ENCODE measurements around the gene PABPC5. TPM values are rescaled to one million over a fixed set of nuclear protein-coding genes. Genes with fewer than 3 reads are reported as not detected.

PABPC5 gene
- not detected for total RNA-seq

DNA sequence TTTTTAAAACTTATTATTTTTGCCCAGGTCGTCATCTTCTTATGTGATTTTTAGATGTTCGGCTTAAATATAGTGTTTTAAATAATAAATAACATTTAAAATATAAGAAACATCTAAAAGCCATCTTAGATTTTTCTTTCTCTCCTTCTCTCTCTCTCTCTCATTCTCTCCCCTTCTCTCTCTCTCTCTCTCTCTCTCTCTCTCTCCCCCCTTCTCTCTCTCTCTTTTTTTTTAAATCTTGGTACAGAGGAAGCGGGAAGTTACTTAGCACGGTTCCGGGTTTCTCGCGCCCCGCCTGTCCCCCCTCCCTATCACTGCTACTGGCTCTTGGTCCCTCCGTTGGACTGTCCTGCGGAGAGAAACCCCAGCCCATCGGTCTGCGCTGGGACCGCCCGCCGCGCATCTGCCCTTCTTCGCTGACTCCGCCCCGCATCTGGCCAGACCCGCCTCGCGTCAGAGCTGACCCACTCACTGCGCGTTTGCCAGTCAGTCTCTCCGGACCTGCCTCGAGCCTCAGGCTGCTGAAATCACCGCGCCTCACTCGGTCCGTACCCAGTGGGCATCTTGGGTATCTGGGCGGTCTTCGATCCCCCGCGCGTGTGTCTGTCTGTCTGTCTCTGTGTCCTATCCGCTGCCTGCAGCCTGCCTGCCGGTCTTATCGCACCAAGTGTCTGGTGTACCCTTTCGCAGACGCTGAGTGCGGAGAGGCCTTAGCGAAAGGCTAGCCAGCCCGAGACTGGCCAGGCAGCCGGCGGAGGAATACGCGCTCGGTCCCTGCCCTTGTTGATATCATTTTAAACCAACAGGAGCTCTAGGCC is at the start of gene PABPC5:
Gene PABPC5 (plus strand): TSS at position 489 of the 818 bp plus-strand sequence. CDS start 739 bp downstream, outside the sequence.
- Mint-ChIP-seq H3K4me3 (no peak within 1 kb of the TSS), H3K9me3 (no peaks in the 10 kb centered on the region), H3K27ac (no peak within 1 kb of the TSS), H3K36me3 (ENCODE audit: low read depth) (no peaks in the 10 kb centered on the region), H3K4me1 (no peaks in the 10 kb centered on the region), H3K27me3 (no peaks in the 10 kb centered on the region)
- DNase-seq, result no peak
- CTCF ChIA-PET, result no interaction called here
- POLR2A ChIA-PET, result no interaction called here

DNA sequence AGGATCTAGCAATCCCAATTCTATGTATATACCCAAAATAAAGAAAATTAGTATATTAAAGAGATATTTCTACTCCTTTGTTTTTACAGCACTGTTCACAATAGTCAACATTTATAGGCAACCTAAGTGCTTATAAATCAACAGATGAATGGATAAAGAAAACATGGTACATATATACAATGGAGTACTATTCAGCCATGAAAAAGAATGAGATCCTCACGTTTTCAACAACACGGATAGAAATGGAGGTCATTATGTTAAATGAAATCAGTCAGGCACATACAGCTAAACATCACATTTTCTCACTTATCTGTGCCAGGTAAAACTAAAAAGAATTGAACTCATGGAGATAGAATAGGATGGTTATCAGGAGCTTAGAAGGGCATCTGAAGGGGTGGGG is 45.6 kb upstream of the PABPC5 start:
- H3K27me3 Mint-ChIP-seq, result no peaks in the 10 kb centered on the region
- no peak overlapping the region for H3K27ac Mint-ChIP-seq
- ChIA-PET CTCF (no interaction called here), POLR2A (no interaction called here)
- H3K4me1 Mint-ChIP-seq, result no peaks in the 10 kb centered on the region
- no peak for DNase-seq
- no peaks in the 10 kb centered on the region for H3K36me3 Mint-ChIP-seq (ENCODE audit: low read depth)
- no peak overlapping the region for H3K4me3 Mint-ChIP-seq
- H3K9me3 Mint-ChIP-seq, result no peaks in the 10 kb centered on the region

DNA sequence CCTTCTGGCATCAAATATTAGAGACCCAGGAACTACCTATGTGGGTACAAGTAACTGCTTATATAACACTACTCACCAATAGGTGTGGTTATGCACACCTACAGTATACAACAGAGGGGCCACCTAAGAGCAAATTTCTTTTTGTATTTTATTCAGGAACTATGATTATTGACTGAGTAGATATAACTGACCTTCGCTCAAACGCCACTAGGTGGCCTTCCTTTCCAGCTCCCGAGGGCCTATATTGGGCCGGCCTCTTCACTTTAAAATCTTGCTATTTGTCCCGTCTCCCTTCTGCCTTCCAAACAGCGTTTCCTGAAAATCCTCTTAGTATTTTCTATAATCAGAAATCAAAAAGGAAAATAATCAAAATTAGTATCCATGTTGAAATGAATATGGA is 19.9 kb upstream of the PABPC5 start:
- Mint-ChIP-seq H3K27me3 (no peaks in the 10 kb centered on the region), H3K36me3 (ENCODE audit: low read depth) (no peaks in the 10 kb centered on the region), H3K27ac (no peak overlapping the region), H3K4me3 (no peak overlapping the region), H3K4me1 (no peaks in the 10 kb centered on the region), H3K9me3 (no peaks in the 10 kb centered on the region)
- POLR2A ChIA-PET, result no interaction called here
- no peak for DNase-seq
- CTCF ChIA-PET, result no interaction called here

DNA sequence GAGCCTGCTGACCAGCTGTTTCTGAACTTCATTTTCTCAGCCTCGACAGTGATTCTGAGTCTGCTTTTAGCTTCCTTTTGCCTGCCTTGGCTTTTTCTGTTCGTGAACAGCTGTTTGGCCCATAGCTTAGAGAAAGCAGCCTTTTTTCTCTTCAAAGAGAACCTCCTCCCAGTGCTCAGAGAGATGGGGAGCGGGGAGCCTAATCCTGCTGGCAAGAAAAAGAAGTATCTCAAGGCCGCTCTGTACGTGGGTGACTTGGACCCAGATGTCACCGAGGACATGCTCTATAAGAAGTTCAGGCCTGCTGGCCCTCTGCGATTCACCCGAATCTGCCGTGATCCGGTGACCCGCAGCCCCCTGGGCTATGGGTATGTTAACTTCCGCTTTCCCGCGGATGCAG is 756 bp downstream of the PABPC5 start:
- Mint-ChIP-seq H3K4me3 (no peak overlapping the region), H3K9me3 (no peaks in the 10 kb centered on the region), H3K36me3 (ENCODE audit: low read depth) (no peaks in the 10 kb centered on the region), H3K4me1 (no peaks in the 10 kb centered on the region), H3K27ac (no peak overlapping the region), H3K27me3 (no peaks in the 10 kb centered on the region)
- ChIA-PET CTCF (no interaction called here), POLR2A (no interaction called here)
- no peak for DNase-seq

Measured in activated CD4-positive, alpha-beta memory T cell treated with anti-CD3 and anti-CD28 coated beads, Interleukin-2, amount 10 ng/mL, durations not matched to agents 7 days and 5 days (primary cell).